ENCODE data around the gene SUPT3H.
"Not testable (repeated sequence)": the region's sequence is repeated elsewhere in the genome, so short reads cannot be mapped to it uniquely, and the experiment has no call there.

The SUPT3H gene

DNA sequence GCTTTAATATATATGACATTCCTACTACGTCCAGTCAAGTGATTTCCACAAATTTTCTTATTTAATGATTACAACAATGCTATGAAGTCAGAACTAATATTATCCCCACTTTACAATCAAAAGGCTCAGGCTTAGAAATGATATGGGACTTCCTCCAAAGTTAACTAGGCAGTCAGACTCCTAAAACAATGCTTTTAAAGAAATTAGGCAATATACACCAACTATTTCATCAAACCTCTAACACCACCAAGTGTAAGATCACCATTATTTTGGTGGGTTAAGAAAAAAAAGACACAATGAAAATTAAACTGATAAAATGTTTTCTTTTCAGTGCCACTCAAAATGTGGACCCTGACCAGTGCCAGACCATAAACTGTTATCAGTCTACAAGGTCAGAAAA is 305.7 kb downstream of the SUPT3H start:
- DNase-seq = no peak

DNA sequence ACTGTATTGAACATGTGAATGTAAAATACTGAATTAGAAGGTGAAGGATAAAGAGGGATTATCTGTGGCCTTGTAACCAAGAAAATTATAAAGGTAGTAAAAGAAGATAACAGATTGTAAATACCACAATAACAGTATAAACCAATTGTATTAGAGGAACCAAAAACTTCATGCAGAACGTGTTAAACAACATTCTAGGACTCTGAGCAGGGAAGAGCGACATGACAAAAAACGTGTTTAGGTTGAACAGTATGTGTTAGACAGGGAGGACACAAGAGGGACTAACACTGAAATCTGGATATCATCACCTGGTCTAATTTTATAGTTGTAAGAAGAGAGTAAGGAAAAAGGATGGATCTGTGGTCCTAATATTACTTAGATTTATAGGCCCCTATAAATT is 308.6 kb downstream of the SUPT3H start:
- DNase-seq = no peak

DNA sequence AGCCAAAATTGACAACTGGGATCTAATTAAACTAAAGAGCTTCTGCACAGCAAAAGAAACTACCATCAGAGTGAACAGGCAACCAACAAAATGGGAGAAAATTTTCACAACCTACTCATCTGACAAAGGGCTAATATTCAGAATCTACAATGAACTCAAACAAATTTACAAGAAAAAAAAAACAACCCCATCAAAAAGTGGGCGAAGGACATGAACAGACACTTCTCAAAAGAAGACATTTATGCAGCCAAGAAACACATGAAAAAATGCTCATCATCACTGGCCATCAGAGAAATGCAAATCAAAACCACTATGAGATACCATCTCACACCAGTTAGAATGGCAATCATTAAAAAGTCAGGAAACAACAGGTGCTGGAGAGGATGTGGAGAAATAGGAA is 310.3 kb downstream of the SUPT3H start:
- DNase-seq = not testable (repeated sequence)

DNA sequence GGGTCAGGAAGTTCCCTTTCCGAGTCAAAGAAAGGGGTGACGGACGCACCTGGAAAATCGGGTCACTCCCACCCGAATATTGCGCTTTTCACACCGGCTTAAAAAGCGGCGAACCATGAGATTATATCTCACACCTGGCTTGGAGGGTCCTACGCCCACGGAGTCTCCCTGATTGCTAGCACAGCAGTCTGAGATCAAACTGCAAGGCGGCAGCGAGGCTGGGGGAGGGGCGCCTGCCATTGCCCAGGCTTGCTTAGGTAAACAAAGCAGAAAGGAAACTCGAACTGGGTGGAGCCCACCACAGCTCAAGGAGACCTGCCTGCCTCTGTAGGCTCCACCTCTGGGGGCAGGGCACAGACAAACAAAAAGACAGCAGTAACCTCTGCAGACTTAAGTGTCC is 315.1 kb downstream of the SUPT3H start:
- DNase-seq = not testable (repeated sequence)

DNA sequence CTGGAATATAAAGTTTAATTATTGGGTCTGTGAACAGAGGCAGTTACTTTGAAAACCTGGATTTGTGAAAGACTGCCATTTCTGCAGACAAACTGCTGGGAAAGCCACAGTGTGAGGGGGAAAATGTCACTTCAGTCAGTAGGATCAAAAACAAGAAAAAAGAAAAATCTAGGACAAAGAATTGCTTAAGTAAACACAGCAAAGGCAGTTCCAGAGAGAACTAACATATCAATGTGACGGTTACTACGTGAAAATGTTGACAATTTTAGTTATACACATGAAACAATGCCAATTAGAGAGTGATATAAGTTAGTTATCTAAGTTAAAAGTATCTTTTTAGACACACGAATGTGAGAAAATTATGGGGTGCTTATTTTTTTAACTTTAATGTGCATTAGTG is 320.0 kb downstream of the SUPT3H start:
- DNase-seq = no peak

DNA sequence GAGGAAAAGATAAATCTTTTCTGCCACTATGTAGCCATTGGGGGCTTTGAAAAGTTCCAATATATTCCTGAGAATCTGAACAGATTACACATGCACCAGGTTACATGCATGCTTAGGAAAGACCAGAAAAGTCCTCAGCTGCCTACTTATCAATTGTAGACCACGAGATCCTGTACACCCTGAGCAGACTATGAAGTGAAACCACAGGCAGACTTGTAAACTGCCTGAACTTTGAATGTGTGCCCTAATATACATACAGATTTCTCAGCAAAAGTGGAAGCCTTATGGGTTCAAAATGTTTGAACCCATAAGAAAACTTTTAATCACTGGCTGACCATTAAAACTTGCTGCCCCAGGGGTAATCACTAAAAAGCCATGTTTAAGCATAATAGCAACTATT is 323.1 kb downstream of the SUPT3H start:
- no peak for DNase-seq

DNA sequence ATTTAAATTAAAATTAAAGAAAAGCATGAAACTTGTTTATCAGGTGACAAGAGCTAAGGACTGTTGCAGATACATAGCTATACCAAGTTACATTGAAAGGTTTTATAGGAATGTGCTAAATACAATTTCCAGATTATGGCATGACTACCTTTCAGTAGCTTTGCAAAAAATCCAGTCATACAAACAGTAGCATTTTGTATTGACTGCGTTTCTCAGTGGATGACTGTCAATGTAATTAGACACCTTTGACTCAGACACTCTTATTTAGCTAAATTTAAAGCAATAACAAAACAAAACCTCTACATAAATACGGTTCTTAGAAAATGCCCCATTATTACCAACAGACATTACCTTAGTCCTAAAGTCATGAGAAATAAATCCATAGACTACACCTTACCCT is 325.4 kb downstream of the SUPT3H start:
- DNase-seq = no peak

DNA sequence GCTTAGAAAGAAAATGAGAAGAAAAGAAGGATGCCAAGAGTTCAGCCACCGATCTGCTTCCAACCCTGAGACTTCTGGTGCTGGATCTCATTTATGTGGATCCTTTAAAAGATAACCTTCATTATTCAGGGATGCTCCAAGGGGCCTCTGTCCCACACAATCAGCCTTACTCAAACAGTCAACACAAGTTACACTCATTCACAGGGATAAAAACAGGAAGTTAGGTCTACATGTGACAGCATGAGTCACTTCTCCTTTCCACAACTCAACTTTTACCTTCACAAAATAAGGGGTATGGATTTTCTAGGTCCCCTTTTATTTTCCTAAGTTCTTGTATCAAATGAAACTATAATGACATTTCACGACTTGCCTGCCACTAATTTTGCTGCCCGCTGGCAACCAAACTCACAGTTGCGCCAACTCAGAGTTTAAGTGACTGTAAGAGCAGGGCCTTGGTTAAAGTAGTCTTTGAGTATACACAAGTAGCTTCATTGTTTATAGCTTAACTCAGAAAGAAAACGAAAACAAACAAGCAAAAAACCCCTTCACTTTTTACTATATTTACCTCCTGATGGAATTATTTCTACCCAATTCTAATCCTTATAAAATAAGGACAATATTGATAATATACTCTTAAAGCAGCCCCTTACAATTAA is 328.4 kb downstream of the SUPT3H start:
- DNase-seq = no peak

DNA sequence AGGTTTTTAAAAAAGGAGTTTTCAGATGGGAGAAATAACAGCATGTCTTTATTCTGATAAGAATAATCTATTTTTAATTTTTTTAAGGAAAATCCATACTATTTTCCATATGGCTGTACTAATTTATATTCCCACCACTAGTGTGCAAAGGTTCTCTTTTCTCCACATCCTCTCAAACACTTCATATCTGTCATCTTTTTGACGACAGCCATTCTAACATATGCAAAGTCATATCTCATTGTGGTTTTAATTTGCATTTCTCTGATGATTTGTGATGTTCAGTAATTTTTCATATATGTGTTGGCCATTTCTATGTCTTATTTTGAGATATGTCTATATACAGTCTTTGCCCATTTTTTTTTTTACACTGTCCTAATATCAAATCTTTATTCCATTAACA is 330.2 kb downstream of the SUPT3H start:
- no peak for DNase-seq

DNA sequence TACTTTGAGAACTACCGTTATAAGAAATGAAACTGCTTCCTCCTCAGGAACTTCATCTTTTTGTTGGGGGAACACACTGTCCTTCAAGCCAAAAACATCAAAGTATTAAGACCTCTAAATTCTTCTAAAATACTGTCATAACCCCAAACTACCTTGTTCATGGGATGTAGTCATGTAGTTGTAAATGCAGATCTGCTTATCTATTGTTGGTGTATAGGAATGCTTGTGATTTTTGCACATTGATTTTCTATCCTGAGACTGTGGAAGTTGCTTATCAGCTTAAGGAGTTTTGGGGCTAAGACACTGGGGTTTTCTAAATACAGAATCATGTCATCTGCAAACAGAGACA is 332.5 kb downstream of the SUPT3H start:
- DNase-seq = no peak

DNA sequence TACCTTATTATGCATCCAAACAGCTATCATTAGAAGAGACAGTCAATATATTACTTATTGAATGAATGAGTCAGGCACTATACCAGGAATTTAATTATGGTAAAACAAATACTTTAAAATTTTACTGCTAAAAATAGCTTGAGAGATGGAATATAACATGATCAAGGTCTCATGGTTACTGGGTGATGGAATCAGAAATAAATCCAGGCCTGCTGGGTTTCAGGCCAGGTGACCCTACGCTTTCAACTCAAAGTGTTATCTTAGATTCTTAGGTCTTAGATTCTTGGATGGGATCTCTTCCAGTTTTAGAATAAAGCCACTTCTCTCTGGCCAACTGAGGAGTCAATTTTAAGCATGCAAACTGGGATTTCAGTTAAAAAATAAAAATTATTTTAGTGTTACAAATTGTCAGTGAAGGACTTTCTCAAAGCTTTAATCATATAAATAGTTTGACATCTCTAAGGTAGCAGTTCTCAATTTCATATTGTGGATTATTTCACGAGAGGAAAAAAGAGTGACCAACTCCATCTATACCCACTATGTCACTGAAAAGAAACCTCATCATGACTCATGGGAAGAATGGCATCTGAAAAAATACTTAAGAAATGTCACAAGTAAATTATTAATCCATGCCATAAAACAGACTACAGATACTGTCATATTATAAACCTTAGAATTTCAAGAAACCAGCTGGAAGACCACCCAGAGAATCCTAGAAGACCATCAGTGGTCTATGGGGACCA is 333.1 kb downstream of the SUPT3H start:
- no peak for DNase-seq

DNA sequence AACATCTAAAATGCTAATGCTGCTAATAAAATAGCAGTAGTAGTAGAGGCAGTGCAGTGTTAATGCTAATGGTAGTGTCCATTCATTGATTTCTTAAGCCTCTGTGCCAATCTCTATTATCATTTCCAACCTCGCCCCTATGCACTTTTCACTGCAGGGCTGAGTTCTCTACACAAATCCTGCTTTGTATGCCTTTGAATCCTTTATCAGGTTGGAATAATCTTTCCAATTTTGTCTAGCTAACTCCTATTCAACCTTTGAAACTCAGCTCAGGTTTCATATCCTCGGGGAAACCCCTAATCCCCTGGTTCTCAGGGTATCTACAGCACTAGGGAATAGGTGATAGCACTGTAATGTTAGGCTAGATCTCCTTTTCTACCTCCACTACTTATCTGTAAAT is 333.6 kb downstream of the SUPT3H start:
- no peak for DNase-seq

DNA sequence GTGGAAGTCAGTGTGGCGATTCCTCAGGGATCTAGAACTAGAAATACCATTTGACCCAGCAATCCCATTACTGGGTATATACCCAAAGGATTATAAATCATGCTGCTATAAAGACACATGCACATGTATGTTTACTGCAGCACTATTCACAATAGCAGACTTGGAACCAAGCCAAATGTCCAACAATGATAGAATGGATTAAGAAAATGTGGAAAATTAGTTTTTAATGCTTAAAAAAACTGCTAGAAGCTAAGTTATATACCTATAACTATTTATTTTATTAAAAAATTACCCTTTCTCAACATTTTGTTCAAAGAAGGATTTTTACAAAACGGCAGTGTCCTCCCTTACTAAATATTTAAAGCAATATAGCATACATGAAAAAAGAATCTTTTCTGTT is 335.1 kb downstream of the SUPT3H start:
- DNase-seq = not testable (repeated sequence)

DNA sequence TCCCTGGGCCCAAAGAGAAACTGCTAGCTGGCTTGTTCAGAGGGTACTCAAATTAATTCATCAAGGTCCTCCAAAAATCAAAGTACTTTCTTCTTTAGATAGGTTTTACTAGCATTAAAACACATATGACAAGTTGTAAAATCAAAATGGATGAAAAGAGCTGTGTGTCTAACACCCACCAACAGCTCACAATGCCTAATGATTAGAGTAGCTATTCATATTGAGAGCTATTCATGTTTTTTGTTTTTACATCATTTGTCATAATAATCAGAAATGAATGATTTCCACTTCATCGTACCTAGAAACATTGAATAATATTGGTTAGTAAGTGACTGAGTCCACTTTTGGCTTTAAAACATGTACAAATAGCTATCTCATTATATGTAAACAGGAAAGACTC is 339.5 kb downstream of the SUPT3H start:
- DNase-seq = no peak

DNA sequence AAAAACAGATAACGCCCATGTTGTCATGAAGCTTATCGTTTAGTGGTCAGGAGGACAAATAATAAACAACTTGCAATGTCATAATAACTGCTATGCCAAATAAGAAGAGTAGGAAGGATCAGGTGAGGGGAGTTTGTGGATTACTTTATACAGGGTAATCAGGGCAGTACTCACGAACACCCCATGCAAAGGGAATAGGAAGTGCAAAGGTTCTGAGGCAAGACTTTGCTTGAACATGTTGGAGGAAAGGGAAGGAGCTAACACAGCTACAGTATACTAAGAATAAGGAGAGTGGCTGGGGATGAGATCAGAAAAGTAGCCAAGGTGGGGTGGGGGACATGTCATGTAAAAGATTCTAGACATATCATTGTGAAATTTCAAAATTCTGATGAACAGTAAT is 341.6 kb downstream of the SUPT3H start:
- DNase-seq = no peak

DNA sequence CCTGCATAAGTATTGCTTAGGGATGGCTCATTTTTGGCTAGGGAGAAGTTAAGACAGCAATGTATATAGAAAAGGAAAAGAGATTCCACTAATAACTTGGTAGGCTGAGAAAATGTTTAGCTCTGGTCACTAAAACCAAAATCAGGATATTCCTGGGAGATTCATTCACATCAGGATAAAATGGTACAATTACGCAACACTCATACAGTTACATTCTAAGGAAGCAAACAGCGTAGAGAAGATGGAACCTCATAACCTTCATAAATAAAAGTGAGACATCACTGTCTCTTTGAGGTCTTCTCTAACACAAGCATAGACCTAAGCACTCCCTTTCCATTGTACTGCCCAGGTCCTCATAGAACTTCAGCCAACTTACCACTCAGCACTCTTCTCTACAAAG is 345.3 kb downstream of the SUPT3H start:
- DNase-seq = no peak

DNA sequence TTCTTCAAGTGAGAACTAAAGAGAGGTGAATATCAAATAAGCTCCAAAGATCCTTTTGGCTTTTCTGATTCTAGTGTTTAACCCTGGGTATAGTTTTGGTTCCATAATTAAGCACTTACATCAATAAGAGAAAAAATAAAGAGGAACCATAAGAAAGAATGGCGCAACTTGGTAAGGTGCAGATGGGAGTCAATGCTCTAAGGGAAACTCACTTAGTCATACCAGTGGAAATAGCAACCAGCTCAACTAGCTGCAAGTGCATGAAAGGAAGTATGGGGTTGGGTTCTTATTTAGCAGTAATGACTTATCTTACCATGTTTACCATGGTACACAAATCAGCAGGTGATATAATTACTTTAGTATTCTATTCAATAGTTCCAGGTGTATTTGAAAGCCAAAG is 346.1 kb downstream of the SUPT3H start:
- no peak for DNase-seq

DNA sequence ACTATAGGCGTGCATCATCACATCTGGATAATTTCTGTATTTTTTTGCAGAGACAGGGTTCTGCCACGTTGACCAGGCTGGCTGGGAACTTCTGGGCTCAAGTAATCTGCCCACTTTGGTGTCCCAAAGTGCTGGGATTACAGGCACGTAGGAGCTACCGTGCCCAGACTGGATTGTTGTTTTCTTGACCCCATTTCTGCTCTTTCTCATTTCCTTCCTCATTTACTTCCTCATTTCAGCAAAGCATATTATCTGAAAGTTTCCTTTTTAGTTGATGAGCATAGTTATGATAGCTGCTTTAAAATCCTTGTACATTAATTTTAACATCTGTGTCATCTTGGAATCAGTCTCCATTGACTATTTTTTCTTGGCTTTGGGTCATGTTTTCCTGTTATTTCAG is 350.6 kb downstream of the SUPT3H start:
- no peak for DNase-seq

DNA sequence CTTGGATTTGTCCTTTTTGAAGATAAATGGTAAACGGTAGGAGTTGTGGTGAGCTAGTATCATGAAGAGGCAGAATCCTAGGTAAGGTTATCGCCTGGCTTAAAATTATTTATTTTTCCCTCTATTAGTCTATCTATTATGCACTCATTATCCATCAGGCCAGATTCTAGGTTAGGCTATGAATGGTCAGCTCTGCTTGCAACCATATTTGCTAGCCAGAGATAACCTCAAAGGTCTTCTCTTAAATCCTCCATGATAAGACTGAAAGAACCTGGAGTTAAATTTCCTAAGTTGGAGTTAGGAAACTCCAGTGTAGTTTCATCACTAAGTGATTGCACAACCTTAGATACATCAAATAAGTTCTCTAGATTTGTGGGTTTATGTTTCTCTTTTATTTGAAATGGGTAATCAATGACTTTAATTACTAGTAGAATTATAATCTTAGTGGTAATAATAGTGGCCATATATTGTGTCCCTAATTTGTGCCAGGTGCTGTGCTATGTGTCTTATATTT is 351.7 kb downstream of the SUPT3H start:
- no peak for DNase-seq

DNA sequence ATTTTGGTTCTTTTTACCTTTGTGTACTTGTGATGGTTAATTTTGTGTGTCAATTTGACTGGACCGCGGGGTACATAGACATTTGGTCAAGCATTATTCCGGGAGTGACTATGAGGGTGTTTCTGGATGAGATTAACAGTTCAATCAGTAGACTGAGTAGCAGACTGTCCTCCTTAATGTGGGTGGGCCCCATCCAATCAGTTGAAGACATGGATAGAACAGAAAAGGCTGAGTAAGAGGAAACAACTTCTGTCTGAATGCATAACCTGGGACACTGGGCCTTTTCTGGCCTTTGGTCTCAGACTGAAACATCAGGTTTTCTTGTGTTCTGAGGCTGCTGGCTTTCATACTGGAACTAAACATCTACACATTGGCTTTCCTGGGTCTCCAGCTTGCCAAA is 353.1 kb downstream of the SUPT3H start:
- DNase-seq = no peak

DNA sequence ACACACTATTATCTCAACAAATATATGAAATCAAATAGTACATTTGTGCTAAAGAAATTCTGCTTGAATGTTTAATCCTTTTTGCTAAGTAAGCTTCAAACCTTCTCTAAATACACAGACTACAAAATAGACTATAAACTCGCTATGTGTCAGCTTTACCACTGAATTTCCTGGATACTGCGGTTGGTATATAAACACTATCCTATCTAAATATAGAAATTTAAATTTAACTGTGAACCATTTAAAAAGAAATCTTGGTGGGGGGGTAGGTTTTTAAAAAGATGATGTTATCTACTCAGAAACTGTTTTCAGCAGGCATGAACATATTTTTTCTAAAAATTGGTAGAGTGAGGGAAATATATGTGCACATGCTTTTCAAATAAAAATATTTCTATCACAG is 356.1 kb downstream of the SUPT3H start:
- DNase-seq = no peak

DNA sequence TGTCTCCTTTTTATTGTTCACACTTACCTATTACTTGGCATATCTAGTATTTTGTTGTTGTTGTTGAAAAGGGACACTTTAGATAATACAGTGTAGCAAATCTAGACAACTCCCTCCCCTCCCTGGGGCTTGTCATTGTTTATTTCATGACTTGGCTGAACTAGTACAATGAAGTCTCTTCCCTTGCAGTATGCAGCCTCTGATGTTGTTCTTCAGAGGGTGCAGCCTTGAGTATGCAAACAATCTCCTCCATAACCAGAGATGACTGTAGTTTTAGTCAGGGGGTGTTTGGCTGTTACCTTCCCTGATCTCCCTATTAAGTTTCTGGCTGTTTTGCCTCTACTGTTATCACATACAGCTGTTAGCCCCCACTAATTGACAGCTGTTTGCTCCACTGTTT is 365.0 kb downstream of the SUPT3H start:
- no peak for DNase-seq

DNA sequence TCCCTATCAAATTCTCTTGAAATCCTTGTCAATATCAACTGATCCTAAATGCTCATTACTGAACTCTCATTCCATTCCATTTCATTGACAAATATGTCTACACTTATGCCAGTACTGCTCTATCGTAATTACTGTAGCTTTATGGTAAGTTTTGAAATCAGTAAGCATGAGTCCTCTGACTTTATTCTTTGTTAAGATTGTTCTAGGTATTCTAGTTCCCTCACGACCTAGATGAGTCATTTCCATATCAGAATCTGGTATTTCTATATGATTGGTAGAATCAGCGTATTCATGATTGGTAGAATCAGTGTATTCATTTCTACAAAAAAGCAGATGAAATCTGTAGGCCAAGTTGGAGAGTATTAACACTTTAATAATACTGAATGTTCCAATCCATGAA is 368.2 kb downstream of the SUPT3H start:
- no peak for DNase-seq
